ENCODE data around the gene KCNJ5. TPM values are rescaled to one million over a fixed set of nuclear protein-coding genes. Genes with fewer than 3 reads are reported as not detected.
A peak's percentile ranks its signal among the peaks of the same experiment; 100 is the strongest.

The KCNJ5 gene
- total RNA-seq, 1 experiment from 2014 or later, result 0.17 TPM

- Histone ChIP-seq H3K9me2 (ENCODE audit: insufficient read depth) (no peaks in the 10 kb centered on the region), H3K79me2 (ENCODE audit: insufficient read depth, low read length) (no peaks in the 10 kb centered on the region), H3K27me3 (ENCODE audit: insufficient read depth, low read length) (no peaks in the 10 kb centered on the region), H3K4me1 (ENCODE audit: control insufficient read depth in 1 of 2, insufficient read depth in 2 of 2, low read length in 2 of 2) (peaks cover 8 to 11% of the 10 kb centered on the region in 2 experiments; a peak in 2 of 4 replicates), H3K9ac (ENCODE audit: low read length) (no peak overlapping the region), H2AFZ (ENCODE audit: low read depth, low read length, poor library complexity, severe bottlenecking) (no peak overlapping the region), H4K20me1 (ENCODE audit: insufficient read depth) (no peaks in the 10 kb centered on the region), H3K9me3 (ENCODE audit: control insufficient read depth in 1 of 2, insufficient read depth in 1 of 2, low read depth in 1 of 2, low read length in 2 of 2) (no peaks in the 10 kb centered on the region), H3K36me3 (ENCODE audit: control insufficient read depth in 1 of 2, insufficient read depth in 2 of 2, low read length in 2 of 2) (no peaks in the 10 kb centered on the region), H3K27ac (ENCODE audit: low read depth, low read length) (no peak overlapping the region), H3K4me3 (replicated peaks in 1 of 2; ENCODE audit: low read depth in 1 of 2, low read length in 2 of 2) (no peak overlapping the region), H3K4me2 (ENCODE audit: low read length) (no peak overlapping the region)
- TF ChIP-seq RAD21 (IDR thresholded peaks at IDR 0.05; ENCODE audit: low read depth) (no peak), EGR1 (IDR thresholded peaks at IDR 0.05; ENCODE audit: low read depth) (no peak), MAX (IDR thresholded peaks at IDR 0.05) (no peak), ELF1 (IDR thresholded peaks at IDR 0.05; ENCODE audit: borderline replicate concordance, low read depth) (no peak), ATF3 (IDR thresholded peaks at IDR 0.05) (no peak), POLR2A (IDR thresholded peaks at IDR 0.05; ENCODE audit: borderline replicate concordance, extremely low read depth, insufficient read depth, insufficient read length) (no peak), POLR2AphosphoS5 (IDR thresholded peaks at IDR 0.05; ENCODE audit: low read depth, low read length) (no peak), YY1 (IDR thresholded peaks at IDR 0.05; ENCODE audit: extremely low read depth, insufficient replicate concordance, low read depth, low read length) (no peak), REST (IDR thresholded peaks at IDR 0.05; ENCODE audit: low read depth) (no peak), TCF7L2 (IDR thresholded peaks at IDR 0.05; ENCODE audit: borderline replicate concordance, extremely low read depth, insufficient read depth, insufficient read length) (no peak), ZBTB33 (IDR thresholded peaks at IDR 0.05; ENCODE audit: extremely low read depth, insufficient replicate concordance, low read length) (no peak), SRF (IDR thresholded peaks at IDR 0.05; ENCODE audit: low read depth) (no peak)
- no peak for DNase-seq (ENCODE audit: low read depth, low spot score)
- POLR2A ChIA-PET, result no interaction called here
- RAD21 ChIA-PET (ENCODE audit: low non-redundant PET in 1 of 2, low total read pairs in 2 of 2, uncharacterized antibody in 2 of 2, unreplicated experiment in 2 of 2), result no interaction called here
- 0 out of 2 replicates have a peak, but pooled peaks have one; percentile 17 for ATAC-seq
- CTCF ChIA-PET, result no interaction called here
- BruUV-seq (replicated peaks), result no TSS peak
- intact Hi-C loops (cut with micrococcal nuclease), result no loop called here
Measured at GRCh38 chr11:128896356-128896755, 5.2 kb downstream of the KCNJ5 start.
